NCI-H2196 (cell line): ENCODE data around the gene PDGFB.

Experiments
- DNase-seq: peaks from one replicate; lab custom pipeline; 2025; ENCODE audit not compliant: unreplicated experiment; lab: John Stamatoyannopoulos, UW

The PDGFB gene

DNA sequence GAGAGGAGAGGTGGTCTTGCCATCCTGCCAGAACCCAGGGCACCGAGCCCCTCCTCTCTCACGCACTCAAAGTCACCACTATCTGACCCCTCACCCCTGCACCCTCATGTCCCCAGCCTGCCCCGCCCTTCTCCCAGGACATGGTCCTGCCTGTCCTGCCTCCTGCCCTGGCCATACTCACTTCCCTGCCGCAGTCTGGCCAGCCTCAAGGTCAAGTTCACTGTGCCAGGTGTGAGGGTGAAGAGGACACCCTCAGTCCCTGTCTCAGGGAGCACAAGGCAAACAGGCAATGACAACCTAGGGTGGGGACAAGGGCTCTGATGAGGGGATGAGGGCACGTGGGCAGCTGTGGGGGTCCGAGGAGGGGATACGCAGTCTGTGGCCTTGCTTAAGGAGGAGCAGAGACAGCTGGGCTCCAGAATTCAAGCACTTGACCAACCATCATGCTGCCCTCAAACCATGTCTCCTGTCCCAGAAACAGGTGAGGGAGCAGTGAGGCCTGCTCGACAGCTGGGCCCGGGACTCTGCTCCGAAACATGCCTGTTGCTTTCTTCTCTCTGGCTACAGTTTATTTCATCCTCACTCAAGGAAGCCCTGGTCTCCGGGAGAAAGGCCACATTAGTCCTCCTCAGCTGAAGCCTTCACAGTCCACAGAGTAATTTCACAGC is 36.6 kb downstream of the PDGFB start:
- DNase-seq, result no peak

DNA sequence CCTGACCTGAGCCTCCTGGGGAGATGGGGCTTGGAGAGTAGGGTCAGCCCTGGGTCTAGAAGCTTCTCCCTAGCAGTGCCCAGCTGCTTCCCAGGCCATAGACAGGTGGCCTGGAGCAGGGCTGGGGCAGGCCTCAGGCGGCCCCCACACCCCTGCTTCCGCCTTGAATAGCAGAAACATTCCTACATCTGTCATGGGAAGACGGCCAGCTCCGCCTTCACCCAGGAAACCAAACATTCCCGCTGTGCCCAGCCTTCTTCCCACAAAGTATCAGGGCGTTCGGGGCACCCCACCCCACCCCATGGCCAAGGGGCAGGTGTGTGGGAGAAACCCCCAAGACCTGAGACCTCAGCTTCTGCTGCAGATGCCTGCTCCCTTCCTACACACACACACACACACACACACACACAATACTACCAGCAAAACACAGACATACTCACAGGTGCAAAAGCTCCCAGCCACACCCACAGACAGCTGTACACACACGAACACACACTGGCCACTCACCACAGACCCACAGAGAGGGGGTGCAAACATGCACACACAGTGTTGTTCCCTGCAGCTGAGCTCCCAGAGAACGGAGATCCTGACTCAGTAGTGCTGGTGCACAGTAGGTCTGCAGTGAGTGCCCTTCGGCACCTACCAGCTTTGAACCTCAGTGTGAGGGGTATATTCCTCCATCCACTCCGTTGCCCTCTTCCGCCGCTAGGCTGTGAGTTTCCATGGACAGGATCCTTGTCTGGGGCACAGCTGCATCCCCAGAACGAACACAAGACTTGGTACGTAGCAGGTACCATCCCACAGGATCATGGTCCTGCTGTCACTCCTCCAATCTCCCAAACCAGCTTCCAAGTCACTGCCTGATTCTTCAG is 37.4 kb downstream of the PDGFB start:
- DNase-seq, result no peak

DNA sequence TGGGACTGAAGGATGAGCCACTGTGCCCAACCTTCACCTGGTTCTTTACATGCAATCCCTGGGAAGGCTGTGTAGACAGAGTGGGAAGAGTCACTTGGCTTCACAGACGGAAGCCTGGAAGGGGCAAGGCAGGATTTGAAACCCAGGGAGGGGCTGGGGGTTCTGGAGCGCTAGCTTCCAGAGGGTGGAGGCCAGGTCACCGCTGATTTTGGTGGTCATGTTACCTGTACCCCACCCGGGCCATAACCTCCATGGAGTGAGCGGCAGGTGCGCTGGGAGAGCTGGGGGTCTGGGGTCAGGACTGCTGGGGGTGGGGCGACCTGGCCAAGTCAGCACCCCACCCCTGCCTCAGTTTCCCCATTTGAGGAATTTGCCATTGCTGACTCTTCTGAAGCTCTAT is 38.3 kb downstream of the PDGFB start:
- no peak for DNase-seq

DNA sequence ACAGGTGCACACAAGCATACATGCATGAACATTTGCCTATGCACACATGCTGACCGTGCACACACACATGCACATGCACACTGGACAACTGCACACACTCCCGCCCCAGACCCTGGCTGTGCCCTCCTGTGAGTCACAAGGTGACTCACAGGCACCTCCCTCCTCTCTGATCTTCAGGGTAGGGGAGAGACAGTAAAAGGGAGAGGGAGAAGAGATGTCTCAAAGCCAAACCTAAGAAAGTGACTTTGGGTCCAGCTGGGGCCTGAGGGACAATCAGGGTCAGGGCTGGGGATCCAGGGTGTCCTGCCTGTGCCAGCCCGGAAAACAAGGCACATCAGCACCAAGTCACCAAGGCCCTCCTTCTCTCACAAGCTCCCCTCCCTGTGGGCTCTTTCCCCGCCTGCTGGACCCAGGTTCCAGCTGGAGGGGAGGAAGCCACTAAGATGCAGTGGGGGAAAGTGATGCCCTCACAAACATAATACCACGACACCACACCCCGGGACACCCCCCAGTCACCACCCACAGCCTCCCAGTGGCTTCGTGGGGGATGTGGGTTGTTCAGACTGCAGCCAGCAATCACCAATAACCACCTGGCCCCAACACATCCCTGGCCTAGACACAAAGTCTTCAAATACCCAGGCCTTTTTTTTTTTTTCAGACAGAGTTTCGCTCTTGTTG is 39.3 kb downstream of the PDGFB start:
- DNase-seq, result no peak

DNA sequence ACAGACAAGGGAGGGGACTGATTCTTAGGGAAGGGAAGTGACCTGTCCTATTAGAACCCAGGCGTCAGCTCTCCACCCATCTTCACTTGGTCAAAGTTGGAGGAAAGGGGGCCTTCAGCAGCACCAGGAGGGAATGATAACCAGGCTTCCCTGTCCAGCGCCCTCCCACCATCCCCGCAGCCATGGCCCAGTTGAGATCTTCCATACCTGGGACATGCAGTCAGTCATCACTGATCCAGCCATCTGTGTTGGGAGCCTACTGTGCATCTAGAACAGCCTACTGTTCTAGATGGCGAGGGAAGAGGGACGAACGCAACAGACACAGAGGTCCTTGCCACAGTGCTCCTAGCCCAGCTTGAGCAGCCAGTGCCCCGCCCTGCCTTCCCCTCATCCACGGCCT is 40.6 kb downstream of the PDGFB start:
- no peak for DNase-seq

DNA sequence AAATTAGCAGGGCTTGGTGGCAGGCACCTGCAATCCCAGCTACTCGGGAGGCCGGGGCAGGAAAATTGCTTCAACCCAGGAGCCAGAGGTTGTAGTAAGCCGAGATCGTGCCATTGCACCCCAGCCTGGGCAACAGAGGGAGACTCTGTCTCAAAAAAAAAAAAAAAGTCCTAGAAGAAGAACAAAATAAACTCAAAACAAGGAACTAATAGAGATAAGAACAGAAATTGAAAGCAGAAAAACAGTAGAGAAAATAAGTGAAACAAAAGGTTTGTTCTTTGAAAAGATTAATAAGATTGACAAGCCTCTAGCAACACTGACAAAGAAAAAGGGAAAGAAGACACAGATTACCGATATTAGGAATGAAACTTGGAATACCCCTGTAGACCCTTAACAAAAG is 47.2 kb downstream of the PDGFB start:
- DNase-seq, result no peak

DNA sequence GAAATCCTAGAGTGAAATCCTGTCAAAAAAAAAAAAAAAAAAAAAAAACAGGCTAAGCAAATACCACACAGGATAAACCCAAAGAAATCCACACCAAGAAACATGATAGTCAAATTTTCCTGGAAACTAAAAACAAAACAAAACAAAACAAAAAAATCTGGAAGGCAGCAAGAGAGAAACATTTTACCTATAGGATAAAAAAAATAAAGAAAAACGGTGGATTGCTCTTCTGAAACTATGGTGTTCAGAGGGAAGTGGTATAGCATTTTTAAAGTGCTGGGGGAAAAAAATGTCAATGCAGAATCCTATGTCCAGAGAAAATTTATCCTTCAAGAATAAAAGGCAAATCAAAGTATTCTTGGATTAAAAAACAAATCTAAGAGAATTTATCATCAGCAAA is 50.7 kb downstream of the PDGFB start:
- no peak for DNase-seq

DNA sequence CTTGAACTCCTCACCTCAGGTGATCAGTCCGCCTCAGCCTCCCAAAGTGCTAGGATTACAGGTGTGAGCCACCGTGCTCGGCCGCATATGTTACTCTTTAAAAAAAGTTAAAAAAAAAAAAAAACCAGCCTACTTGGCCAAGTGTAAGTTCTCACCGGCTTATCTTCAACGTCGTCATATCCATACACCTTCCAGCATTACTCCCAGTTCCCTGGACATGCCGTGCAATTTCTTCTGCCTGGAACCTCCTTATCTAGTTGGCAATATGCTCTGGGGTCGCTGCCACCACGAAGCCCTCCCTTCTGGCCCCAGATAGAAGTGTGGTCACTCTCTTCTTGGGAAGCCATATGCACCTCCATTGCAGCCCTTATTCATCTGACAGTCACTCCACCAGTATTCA is 56.0 kb downstream of the PDGFB start:
- DNase-seq, result no peak

DNA sequence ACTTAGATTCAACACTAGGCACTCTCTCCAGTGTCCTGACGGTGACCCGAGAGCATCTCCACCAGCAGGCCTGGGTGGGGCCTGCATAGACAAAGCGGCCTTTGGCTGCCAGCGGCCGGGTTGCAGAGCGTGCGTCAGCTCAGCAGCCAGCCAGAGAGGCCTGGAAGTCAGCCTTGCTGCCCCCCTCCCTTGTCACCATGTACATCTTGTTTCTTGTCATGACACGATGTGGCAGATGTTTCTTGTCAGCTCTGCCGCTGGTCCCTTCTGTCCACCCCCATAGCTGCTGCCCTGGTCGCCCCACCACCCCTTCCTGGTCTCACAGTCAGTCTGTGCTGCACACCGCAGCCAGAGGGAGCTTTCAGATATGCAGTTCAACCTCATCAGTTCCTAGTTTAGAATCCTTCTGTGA is 59.2 kb downstream of the PDGFB start:
- no peak for DNase-seq

DNA sequence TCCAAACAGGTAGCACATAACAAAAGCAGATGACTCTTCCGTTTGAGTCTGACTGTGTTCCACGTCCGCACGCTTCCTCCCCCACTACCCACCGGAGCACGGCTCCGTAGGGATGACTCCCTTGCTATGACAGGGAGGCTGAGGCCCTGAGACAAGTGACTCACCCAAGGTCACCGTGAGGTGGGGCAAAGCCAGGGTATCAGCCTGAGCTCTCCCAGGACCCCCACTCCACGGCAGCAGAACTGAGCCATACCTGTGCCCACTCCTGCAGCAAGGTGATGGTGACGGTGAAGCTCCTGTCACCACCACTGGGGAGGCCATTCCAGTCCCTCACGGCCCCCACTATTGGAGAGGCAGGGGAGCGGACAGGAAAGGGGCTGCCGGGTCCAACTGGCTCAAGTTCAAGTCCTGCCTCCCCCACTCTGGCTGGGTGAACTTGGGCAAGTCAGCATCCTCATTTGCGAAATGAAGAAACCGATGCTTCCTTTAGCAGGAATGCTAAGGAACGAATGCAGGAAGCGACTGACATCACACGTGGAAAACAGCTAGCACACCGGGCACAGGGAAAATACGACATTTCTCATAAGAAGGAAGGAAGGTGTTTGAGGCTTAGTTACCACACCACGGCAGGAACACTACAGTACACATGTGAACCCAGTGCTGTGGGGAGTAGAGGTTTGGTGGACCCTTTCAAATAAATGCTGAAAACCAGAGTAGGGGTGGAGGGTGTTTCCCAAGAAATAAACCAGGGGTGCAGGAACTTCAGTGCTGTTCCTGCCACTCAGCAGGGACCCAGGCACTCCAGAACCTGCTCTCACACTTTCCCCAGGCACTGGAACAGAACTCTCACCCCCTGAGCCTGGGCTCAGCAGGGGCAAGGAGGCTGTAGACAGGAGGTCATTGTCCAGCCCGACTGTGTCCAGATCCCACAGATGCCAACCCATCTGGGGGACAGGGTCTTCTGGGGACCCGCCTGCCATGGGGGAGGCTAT is 59.9 kb downstream of the PDGFB start:
- no peak for DNase-seq

DNA sequence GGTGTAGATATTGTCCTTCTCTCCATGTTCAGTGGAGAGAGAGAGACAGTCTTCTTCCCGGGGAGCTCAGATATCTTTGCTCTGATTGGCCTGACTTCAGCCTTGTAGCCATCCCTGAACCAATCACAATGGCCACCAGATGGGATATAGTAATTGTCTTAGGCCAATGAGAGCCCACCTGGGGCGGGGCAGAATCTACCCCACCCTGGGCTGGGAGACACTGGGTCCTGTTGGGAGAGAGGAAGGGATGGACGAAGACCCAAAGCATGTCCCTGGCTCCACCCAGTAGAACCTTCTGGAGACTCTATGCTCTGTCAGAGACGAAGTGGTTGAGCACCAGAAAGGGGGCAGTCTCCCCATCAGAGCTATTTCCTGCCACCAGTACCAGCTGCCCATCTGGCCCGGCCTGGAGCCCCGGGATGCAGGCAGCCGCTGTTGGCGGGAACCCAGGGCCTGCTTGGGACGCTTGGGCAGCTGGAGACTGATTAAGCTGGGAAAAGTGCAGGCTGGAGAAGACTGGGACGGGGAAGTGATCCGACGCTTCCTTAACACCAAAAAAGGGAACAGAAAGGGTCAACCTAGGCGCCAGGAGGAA is 60.7 kb downstream of the PDGFB start:
- DNase-seq, result no peak

DNA sequence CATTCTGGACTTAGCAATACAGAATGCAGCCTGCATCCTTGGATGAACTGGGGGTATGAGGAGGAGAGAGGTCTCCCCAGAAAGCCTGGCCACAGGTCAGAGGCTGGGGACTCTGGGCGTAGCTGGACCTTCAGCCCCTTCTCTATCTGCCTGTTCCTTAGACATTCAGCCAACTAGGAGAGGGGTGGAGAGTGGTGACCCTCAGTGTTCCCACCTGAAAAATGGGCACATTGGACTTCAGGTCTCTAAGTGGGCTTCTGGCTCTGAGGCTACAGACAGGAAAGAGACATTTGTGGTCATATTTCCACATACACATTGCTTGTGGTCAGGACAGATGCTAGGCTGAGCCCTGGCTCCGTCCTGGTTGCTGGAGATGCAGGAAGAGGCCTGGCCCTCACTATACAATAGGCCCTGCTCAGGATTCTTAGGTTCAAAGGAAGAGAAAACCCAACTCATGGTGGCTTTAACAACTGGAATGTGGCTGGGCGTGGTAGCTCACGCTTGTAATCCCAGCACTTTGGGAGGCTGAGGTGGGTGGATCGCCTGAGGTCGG is 62.2 kb downstream of the PDGFB start:
- DNase-seq, result no peak

DNA sequence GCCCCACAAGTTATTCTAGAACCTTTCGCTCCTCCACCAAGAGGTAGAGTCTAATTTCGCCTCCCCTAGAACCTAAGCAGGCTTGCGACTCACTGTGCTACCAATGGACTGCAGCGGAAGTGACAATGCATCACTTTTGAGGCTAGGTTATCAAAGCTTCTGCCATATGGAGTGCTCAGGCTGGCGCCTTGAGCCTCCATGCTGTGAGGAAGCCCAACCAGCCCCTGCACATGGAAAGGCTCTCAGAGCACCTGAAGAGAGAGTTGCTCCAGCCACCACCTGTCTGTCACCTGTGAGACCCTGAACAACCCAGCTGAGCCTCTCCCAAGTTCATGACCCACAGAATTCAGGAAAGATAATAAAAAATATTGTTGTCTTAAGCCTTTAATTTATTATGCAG is 63.0 kb downstream of the PDGFB start:
- no peak for DNase-seq

DNA sequence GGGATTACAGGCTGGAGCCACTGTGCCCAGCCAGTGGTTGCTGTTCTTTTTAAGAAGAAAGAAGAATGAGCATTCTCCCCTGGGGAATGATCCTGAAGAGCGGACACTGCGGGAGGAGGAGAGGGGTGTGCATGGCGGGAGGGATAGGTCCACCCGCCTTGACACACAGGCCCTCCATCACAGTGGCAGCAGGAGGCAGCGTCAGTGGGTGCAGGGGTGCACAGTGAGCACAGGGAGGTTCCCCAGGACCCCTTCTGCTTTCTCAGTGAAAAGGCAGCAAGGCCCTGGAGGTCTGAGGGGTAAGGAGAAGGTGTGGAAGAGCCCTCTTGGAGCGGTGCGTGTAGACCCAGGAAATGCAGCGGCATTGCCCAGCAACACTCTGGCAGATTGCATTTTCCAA is 63.4 kb downstream of the PDGFB start:
- no peak for DNase-seq

DNA sequence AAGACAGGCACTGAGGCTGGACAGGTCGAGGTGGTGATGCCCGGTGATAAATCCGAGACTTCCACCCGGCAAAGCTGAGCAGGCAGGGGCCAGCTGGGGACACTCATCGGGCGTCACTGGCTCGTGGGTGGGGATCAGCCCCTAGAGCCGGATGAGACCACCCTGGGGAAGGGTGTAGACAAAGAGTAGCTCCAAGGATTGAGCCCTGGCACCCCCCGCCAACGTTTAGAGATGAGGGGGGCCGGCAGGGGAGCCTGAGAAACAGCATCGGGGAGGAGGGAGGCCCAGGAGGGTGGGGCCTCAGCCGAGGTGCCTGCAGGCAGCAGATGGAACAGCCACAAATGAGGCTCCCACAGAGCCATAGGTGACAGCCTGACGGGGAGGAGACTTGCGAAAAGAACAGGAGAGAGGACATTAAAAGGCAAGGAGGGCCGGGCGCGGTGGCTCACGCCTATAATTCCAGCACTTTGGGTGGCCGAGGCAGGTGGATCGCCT is 64.9 kb downstream of the PDGFB start:
- DNase-seq, result no peak

DNA sequence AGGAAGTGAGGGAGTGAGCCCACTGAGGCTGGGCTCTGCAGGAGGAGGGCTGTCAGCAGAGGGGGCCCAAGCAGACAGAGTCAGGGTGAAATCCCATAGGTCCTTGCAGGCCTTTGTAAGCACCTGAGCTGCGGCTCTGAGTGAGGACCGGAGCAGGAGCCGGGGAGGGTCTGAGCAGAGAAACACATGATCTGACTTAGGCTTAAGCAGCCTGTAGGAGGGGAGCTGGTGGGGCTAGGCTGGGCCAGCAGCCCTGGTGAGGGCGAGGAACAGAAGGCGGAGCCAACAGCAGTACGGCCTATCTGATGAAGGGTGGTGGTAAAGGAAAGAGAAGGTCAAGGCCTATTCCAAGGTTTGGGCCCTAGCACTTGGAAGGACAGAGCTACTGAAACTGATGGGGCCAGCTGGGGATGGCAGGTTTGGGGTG is 65.4 kb downstream of the PDGFB start:
- no peak for DNase-seq

DNA sequence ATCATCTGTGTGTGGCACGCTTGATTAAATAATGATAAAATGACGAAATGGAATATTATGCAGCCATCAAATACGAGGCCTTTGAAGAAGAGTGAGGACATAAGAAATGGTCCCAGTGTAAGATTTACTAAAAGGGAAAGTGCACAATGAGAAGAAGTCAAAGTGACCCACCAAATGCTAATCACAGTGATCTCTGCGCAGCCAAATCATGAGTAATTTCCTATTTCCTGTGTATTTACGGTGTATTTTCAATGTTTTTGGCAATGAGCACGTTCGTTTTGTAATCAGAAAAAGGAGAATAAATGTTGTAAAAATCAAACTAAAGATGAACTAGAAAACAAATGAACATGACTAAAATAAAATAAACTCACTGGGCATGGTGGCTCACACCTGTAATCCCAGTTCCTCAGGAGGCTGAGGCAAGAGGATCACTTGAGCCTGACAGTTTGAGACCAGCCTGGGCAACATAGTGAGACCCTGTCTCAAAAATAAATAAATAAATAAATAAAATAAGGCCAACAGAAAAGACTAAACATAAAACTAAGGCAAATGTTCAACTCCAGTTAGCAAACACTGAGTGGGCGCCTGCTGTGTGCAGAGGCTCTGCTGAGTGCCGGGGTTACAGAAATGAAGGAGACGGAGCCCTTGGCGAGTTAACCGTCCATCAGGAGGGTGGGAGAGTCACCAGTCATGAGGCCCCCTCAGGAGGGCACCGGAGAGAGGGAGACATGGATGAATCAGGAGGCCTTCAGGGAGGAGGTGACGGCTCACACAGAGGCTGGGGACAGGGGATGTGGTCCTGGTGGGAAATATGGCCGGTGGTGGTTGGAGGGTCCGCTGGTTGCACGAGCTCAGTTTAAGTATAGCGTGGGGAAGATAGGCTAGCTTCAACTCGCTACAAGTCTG is 66.3 kb downstream of the PDGFB start:
- no peak for DNase-seq

DNA sequence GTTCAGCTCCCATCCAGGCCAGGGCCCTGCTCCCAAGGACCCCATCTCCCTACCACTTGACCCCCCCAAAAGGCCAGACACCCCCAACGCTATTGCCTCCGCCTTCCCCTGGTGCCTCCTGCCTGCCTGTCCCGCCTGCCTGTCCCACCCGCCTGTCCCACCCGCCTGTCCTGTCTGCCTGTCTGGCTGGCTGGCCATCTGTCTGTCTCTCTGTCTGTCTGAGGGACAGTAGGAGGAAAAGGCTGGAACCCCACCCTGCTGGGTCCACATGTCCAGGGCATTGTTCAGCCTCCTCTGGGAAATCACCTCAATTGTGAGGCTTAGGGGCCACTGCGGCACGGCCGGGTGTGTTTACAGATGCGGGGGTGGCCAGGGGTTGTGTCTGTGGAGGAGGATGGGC is 67.0 kb downstream of the PDGFB start:
- no peak for DNase-seq

DNA sequence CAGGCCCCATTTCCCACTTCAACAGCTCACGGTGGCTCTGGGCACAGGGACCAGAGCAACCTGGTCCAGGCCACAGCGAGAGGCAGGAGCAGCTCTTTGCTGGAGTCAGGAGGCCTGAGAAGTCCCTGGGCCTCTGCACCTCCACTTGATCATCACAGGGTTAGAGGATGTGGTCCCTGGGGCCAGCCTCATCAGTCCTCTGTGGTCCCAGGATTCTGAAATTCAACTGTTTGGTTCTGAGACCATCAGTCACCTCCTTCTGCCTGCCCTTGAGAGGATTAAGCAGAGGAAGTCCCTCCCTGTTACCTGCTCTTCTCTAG is 67.4 kb downstream of the PDGFB start:
- no peak for DNase-seq
